Psoas muscle (tissue), 8 donors: ENCODE measurements around the gene KAZN. TPM values are rescaled to one million over a fixed set of nuclear protein-coding genes. Genes with fewer than 3 reads are reported as not detected.
A peak's percentile ranks its signal among the peaks of the same experiment; 100 is the strongest.

Experiments
- ATAC-seq, 4 donors: fragments of 200-7000 bp; cut with Tn5 transposase; one replicate each; pipeline ENCODE4 v1.9.1; 2020; ENCODE audit warnings: moderate library complexity in 3 of 4, mild to moderate bottlenecking in 2 of 4
- DNase-seq, 2 donors: peaks; one replicate each; pipeline ENCODE4 v3.0.0-alpha.2; 2020
- H3K27ac ChIP-seq: fragments of 200-600 bp; one replicate; pipeline ENCODE4 v1.8.0; 2022
- H3K27me3 ChIP-seq, 3 donors: fragments of 200-600 bp in 1 of 3; one replicate each; pipeline versions ENCODE4 v1.6.1 to v1.8.0; 2013 to 2022; ENCODE audit warnings: low read length in 2 of 3, mild to moderate bottlenecking in 2 of 3, moderate library complexity in 1 of 3; ENCODE audit not compliant: insufficient read depth in 3 of 3
- H3K36me3 ChIP-seq, 2 donors: fragments of 200-600 bp in 1 of 2; one replicate each; pipeline versions ENCODE4 v1.6.1 to v1.8.0; 2013 to 2022; ENCODE audit warnings: low read depth in 1 of 2, mild to moderate bottlenecking in 1 of 2, moderate library complexity in 1 of 2; ENCODE audit not compliant: insufficient read depth in 1 of 2
- H3K4me1 ChIP-seq: fragments of 200-600 bp; one replicate; pipeline ENCODE4 v1.8.0; 2022
- H3K4me3 ChIP-seq: fragments of 200-600 bp; one replicate; pipeline ENCODE4 v1.8.0; 2022; ENCODE audit warnings: mild to moderate bottlenecking
- H3K9me3 ChIP-seq: fragments of 200-600 bp; one replicate; pipeline ENCODE4 v1.8.0; 2022
- WGBS, 3 donors: extraction: QIAGEN DNeasy Blood & Tissue Kit; methylation state at CpG; one replicate each; pipeline versions ENCODE4 v1.1.6 to v1.1.7; 2013; 5-methylcytosine and 5-hydroxymethylcytosine counted together
- intact Hi-C, 2 donors: fragments of 100-400 bp; cut with DNase I; formaldehyde crosslinking; loops; one replicate each; pipeline versions ENCODE4 v1.11.0 to v1.14.2; 2022
- polyA plus RNA-seq, 3 donors: library from polyadenylated mRNA; stranded (reverse); fragments of 200-250 nt; gene quantifications; one replicate each; pipeline ENCODE4 v1.2.3, GENCODE V29; 2013
- total RNA-seq, 4 donors: library from RNA; stranded (reverse); fragmentation: NEBNext Ultra II Directional in 2 of 4; extraction: Animal tissue kit (Norgen Biotek cat#: 25700) in 2 of 4; gene quantifications; one replicate each; pipeline versions ENCODE4 v1.2.1 to v1.2.4, GENCODE V29; 2021 to 2023
- TF ChIP-seq, protein P1 (sequence below): fragments of 200-600 bp; IDR thresholded peaks from one replicate; pipeline ENCODE4 v1.8.0; 2022; ENCODE audit warnings: antibody characterized with exemption
- donor health status: healthy with polysubstance abuse.
- donor health status: DM: no; HTN: no; CAD: no; lungs with moderate emphysema.
- donor health status: Bipolar disorder and iron deficiency.
- donor health status: healthy.
- donor health status: DM: yes; HTN: yes; CAD: no.
- donor health status: DM: no; HTN: no; CAD: no.
- donor health status: DM: no; HTN: no; CAD: no.
- donor health status: DM: yes; HTN: yes; CAD: no.

The KAZN gene
- total and polyA plus RNA-seq, 7 donors = 0.23 to 2.3 (median 0.97) TPM

DNA sequence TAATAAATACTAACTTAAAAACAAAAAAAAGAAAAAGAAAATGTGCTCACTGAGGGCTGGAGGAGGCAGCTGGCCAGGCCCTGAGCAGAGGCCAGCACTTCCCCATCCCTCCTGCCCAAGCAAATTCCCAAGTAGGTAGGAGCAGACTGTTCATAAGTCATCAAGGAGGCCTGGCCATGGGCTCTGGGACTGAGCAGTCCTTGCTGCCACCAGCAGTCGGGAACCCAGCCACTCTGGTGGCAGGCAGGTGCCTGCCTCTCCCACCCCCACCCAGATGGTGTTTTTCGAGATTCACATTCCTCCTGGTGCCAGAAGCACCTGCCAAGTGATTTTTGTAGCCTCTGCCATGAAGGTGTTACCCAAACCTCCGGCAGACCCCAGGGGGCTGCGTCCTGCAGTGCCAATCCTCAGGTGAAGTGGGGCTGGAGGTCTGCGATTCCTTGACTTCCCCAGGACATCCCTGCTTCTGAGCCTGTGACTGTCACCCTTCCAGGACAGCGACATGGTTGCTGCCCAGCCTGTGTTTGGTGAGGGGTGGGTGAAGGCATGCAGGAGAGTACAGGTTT is 350.9 kb downstream of the KAZN start:
- no peak overlapping the region for H3K27ac ChIP-seq
- intact Hi-C loops = no loop called here
- peaks cover 3% of the 10 kb centered on the region for H3K4me1 ChIP-seq
- no peaks in the 10 kb centered on the region for H3K36me3 ChIP-seq
- H3K9me3 ChIP-seq = no peaks in the 10 kb centered on the region
- ATAC-seq = no peak
- WGBS, 3 donors = 68 to 75% (median 73%) methylated on average over 6 of the region's 6 CpGs
- TF ChIP-seq, protein P1, sequence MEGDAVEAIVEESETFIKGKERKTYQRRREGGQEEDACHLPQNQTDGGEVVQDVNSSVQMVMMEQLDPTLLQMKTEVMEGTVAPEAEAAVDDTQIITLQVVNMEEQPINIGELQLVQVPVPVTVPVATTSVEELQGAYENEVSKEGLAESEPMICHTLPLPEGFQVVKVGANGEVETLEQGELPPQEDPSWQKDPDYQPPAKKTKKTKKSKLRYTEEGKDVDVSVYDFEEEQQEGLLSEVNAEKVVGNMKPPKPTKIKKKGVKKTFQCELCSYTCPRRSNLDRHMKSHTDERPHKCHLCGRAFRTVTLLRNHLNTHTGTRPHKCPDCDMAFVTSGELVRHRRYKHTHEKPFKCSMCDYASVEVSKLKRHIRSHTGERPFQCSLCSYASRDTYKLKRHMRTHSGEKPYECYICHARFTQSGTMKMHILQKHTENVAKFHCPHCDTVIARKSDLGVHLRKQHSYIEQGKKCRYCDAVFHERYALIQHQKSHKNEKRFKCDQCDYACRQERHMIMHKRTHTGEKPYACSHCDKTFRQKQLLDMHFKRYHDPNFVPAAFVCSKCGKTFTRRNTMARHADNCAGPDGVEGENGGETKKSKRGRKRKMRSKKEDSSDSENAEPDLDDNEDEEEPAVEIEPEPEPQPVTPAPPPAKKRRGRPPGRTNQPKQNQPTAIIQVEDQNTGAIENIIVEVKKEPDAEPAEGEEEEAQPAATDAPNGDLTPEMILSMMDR = no peak
- no peak overlapping the region for H3K4me3 ChIP-seq
- DNase-seq = no peak
- H3K27me3 ChIP-seq = peaks cover 0 to 22% (median 0%) of the 10 kb centered on the region in 3 donors

GRCh38 chr1:14949836-14950713 is 351.6 kb downstream of the KAZN start:
- TF ChIP-seq, protein P1 = no peak
- DNase-seq (no peak), ATAC-seq (no peak)
- Histone ChIP-seq H3K27me3 (peaks cover 0 to 18% (median 0%) of the 10 kb centered on the region in 3 donors), H3K9me3 (no peaks in the 10 kb centered on the region), H3K27ac (no peak overlapping the region), H3K36me3 (no peaks in the 10 kb centered on the region), H3K4me1 (no peaks in the 10 kb centered on the region), H3K4me3 (no peak overlapping the region)
- 74 to 84% (median 80%) methylated on average over 20 of the region's 20 CpGs for WGBS, 3 donors
- intact Hi-C loops = no loop called here

GRCh38 chr1:14951766-14952165 is 353.3 kb downstream of the KAZN start:
- Histone ChIP-seq H3K27me3 (peaks cover 0 to 18% (median 0%) of the 10 kb centered on the region in 3 donors), H3K27ac (no peak overlapping the region), H3K4me3 (no peak overlapping the region), H3K4me1 (no peaks in the 10 kb centered on the region), H3K36me3 (no peaks in the 10 kb centered on the region), H3K9me3 (no peaks in the 10 kb centered on the region)
- intact Hi-C loops = no loop called here
- 97 to 100% (median 97%) methylated on average over 5 of the region's 5 CpGs for WGBS, 3 donors
- ATAC-seq (no peak), DNase-seq (no peak)
- TF ChIP-seq, protein P1 = no peak

- intact Hi-C loops = no loop called here
- Histone ChIP-seq H3K27me3 (peaks cover 0 to 15% (median 0%) of the 10 kb centered on the region in 3 donors), H3K27ac (no peak overlapping the region), H3K9me3 (no peaks in the 10 kb centered on the region), H3K36me3 (no peaks in the 10 kb centered on the region), H3K4me3 (no peak overlapping the region), H3K4me1 (no peaks in the 10 kb centered on the region)
- WGBS, 3 donors = 91 to 94% (median 93%) methylated on average over 11 of the region's 11 CpGs
- TF ChIP-seq, protein P1 = no peak
- DNase-seq = peak in 1 of 2 donors; percentile 8
- ATAC-seq = no peak
These were observed 354.3 kb downstream of the KAZN start for GRCh38 chr1:14952626-14953314.
